Duodenal mucosa (tissue), 2 donors: ENCODE measurements around the gene KCNQ5.

Experiments
- H3K27ac ChIP-seq: one replicate; pipeline ENCODE4 v1.7.0; 2013; ENCODE audit warnings: low read depth, low read length
- H3K27me3 ChIP-seq, 2 donors: one replicate each; pipeline ENCODE4 v1.7.0; 2013; ENCODE audit warnings: low read length in 2 of 2, control low read depth in 1 of 2; ENCODE audit not compliant: insufficient read depth in 2 of 2, control insufficient read depth in 1 of 2
- H3K36me3 ChIP-seq, 2 donors: one replicate each; pipeline ENCODE4 v1.7.0; 2013; ENCODE audit warnings: low read length in 2 of 2, control low read depth in 1 of 2; ENCODE audit not compliant: insufficient read depth in 2 of 2, control insufficient read depth in 1 of 2
- H3K4me1 ChIP-seq, 2 donors: one replicate each; pipeline ENCODE4 v1.7.0; 2013; ENCODE audit warnings: low read length in 2 of 2, control low read depth in 1 of 2; ENCODE audit not compliant: insufficient read depth in 2 of 2, control insufficient read depth in 1 of 2
- H3K4me3 ChIP-seq, 2 donors: one replicate each; pipeline ENCODE4 v1.7.0; 2013; ENCODE audit warnings: low read length in 2 of 2, low read depth in 1 of 2
- H3K9ac ChIP-seq, 2 donors: one replicate each; pipeline ENCODE4 v1.7.0; 2013; ENCODE audit warnings: low read length in 2 of 2, low read depth in 1 of 2
- H3K9me3 ChIP-seq, 2 donors: one replicate each; pipeline ENCODE4 v1.7.0; 2013; ENCODE audit warnings: low read length in 2 of 2, control low read depth in 1 of 2; ENCODE audit not compliant: control insufficient read depth in 1 of 2

Gene KCNQ5

GRCh38 chr6:72674842-72675241 is 53.0 kb downstream of the KCNQ5 start:
- no peaks in the 10 kb centered on the region for H3K9me3 ChIP-seq
- H3K36me3 ChIP-seq, result no peaks in the 10 kb centered on the region
- H3K4me1 ChIP-seq, result no peaks in the 10 kb centered on the region
- no peak overlapping the region for H3K4me3 ChIP-seq
- H3K27ac ChIP-seq, result no peak overlapping the region
- H3K9ac ChIP-seq, result no peak overlapping the region
- H3K27me3 ChIP-seq, result no peaks in the 10 kb centered on the region

DNA sequence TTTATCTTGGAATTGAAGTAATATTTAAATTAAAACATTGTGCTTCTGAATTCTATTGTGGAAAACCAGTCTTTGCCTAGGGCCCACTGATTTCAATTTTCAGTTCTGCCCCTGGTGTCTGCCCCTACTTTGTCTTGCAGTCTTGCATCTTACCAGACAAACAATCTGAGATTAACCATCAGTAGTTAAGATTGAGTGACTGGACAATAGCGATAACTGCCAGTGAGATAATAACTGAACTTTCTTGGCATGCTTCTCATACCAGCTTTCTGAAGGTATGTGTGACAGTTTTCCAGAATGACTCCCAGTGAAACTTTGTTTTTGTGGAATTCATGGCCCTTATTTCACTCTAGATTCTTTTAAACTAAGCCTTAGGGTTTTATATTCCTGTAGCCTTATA is 53.5 kb downstream of the KCNQ5 start:
- H3K4me3 ChIP-seq, result no peak overlapping the region
- H3K9me3 ChIP-seq, result no peaks in the 10 kb centered on the region
- no peak overlapping the region for H3K9ac ChIP-seq
- no peak overlapping the region for H3K27ac ChIP-seq
- H3K27me3 ChIP-seq, result no peaks in the 10 kb centered on the region
- no peaks in the 10 kb centered on the region for H3K36me3 ChIP-seq
- H3K4me1 ChIP-seq, result no peaks in the 10 kb centered on the region

DNA sequence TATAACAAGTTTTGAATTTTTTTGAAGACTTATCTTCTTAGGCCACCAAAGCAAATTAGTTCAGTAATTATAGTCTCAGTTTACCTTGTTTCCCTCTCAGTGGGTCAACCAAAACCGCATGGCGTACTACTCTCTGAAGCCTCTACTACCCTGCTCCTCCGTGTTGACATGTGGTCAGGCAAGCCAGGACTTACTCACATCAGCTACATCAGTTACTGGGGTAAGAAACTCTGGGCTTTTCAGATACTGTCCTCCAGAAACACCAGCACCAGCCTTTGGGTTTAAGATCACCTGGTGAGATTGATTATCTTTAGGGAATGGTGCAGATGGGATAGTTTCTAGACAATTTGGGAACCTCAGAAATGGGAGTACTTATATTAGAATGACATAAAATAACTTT is 55.1 kb downstream of the KCNQ5 start:
- H3K27me3 ChIP-seq, result no peaks in the 10 kb centered on the region
- H3K4me3 ChIP-seq, result no peak overlapping the region
- H3K4me1 ChIP-seq, result no peaks in the 10 kb centered on the region
- H3K27ac ChIP-seq, result no peak overlapping the region
- no peaks in the 10 kb centered on the region for H3K36me3 ChIP-seq
- no peaks in the 10 kb centered on the region for H3K9me3 ChIP-seq
- no peak overlapping the region for H3K9ac ChIP-seq

- H3K4me1 ChIP-seq, result no peaks in the 10 kb centered on the region
- no peaks in the 10 kb centered on the region for H3K36me3 ChIP-seq
- H3K27me3 ChIP-seq, result no peaks in the 10 kb centered on the region
Observed at GRCh38 chr6:72677740-72678139, 55.9 kb downstream of the KCNQ5 start.

GRCh38 chr6:72683797-72684196 is 61.9 kb downstream of the KCNQ5 start:
- no peak overlapping the region for H3K4me3 ChIP-seq
- no peaks in the 10 kb centered on the region for H3K36me3 ChIP-seq
- H3K9me3 ChIP-seq, result no peaks in the 10 kb centered on the region
- no peaks in the 10 kb centered on the region for H3K27me3 ChIP-seq
- no peak overlapping the region for H3K27ac ChIP-seq
- H3K9ac ChIP-seq, result no peak overlapping the region
- H3K4me1 ChIP-seq, result no peaks in the 10 kb centered on the region

More at GRCh38 chr6:72677740-72678139, 55.9 kb downstream of the KCNQ5 start:
- no peak overlapping the region for H3K27ac ChIP-seq
- no peak overlapping the region for H3K4me3 ChIP-seq
- no peak overlapping the region for H3K9ac ChIP-seq
- no peaks in the 10 kb centered on the region for H3K9me3 ChIP-seq

DNA sequence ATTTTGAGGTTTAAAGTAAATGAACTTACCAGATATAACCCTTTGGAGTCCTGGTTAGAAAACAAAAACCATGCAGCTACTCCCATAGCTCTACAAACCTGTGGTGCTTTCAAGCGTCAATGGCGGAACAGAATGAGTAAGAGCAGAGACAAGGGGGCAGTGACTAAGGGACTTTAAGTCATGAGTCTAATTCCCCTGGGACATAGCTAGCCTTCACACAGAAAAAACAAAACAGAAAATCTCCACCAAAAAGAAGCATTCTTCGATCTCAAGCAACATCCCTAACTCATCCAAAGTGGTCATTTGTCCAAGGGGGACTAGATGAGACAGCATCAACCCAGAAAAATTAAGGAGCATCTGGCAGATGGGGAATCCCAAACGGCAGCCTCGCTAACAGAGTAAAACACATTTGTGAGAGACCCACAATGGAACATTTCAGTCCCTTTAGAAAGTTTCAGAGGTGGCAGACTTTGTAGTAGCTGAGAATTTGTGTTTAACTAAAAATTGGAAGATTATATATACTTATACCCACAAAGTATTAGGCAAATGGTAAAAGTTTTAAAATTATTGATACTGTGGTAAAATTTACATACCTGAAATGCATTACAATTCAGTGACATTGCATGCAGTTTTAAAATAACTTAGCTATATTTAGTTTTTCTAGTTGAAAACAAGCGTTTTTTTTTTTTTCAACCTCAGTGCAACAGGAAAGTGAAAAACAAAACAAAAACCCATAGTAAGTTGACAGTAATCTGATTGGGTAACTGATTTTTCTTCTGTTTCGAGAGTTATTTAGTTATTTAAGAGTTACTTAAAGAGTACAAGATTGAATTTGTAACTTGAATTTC is 67.5 kb downstream of the KCNQ5 start:
- Histone ChIP-seq H3K9me3 (no peaks in the 10 kb centered on the region), H3K9ac (no peak overlapping the region), H3K27ac (no peak overlapping the region), H3K27me3 (no peaks in the 10 kb centered on the region), H3K4me3 (no peak overlapping the region), H3K4me1 (no peaks in the 10 kb centered on the region), H3K36me3 (no peaks in the 10 kb centered on the region)

DNA sequence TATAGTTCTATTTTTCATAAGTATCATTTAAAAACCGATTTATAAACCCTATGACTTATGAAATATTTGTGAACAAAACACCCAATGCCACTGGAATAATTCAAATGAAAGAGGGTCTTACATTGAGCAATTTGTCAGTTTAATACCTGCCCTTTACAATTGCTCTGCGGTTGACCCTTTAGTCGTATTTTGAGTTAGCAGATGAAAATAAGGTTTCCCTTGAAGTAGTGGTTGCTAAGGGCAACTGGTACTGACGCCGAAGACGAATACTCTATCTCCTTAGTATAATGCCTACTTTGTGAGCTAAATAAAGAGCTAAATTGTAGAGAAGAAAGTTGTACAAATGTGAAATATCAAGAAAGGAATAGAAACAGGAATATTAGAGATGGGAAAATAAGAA is 69.4 kb downstream of the KCNQ5 start:
- H3K27me3 ChIP-seq, result no peaks in the 10 kb centered on the region
- H3K4me1 ChIP-seq, result no peaks in the 10 kb centered on the region
- no peak overlapping the region for H3K4me3 ChIP-seq
- H3K36me3 ChIP-seq, result no peaks in the 10 kb centered on the region
- H3K27ac ChIP-seq, result no peak overlapping the region
- no peak overlapping the region for H3K9ac ChIP-seq
- no peaks in the 10 kb centered on the region for H3K9me3 ChIP-seq

DNA sequence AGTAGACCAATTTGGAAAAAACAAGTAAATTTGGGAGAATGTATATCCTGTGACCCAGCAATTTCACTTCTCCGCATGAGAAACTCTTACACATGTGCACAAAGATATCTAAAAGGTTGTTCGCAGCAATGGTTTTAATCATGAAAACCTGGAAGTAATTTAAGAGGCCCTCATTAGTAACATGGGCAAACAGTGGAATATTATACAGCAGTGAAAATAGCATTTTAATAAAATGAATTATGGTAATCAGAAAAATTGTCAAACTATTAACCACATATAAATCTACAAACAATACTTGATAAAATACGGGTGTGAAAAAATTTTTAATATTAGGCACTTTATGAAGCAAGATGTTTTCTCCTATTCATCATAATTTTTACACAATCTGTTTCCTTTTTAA is 74.2 kb downstream of the KCNQ5 start:
- Histone ChIP-seq H3K36me3 (no peaks in the 10 kb centered on the region), H3K27ac (no peak overlapping the region), H3K9me3 (no peaks in the 10 kb centered on the region), H3K4me1 (no peaks in the 10 kb centered on the region), H3K4me3 (no peak overlapping the region), H3K27me3 (no peaks in the 10 kb centered on the region), H3K9ac (no peak overlapping the region)

- no peak overlapping the region for H3K9ac ChIP-seq
- no peak overlapping the region for H3K27ac ChIP-seq
- no peaks in the 10 kb centered on the region for H3K4me1 ChIP-seq
- no peaks in the 10 kb centered on the region for H3K27me3 ChIP-seq
- H3K4me3 ChIP-seq, result no peak overlapping the region
- no peaks in the 10 kb centered on the region for H3K9me3 ChIP-seq
- H3K36me3 ChIP-seq, result no peaks in the 10 kb centered on the region
Observed at GRCh38 chr6:72699159-72699558, 77.3 kb downstream of the KCNQ5 start.

GRCh38 chr6:72702421-72702820 is 80.6 kb downstream of the KCNQ5 start:
- Histone ChIP-seq H3K27ac (no peak overlapping the region), H3K4me3 (no peak overlapping the region), H3K9ac (no peak overlapping the region), H3K27me3 (no peaks in the 10 kb centered on the region), H3K9me3 (no peaks in the 10 kb centered on the region), H3K4me1 (no peaks in the 10 kb centered on the region), H3K36me3 (no peaks in the 10 kb centered on the region)
